Thyroid gland (tissue), 4 donors: ENCODE measurements around the gene USP48.

Experiments
- CTCF ChIP-seq, 6 experiments: fragments of 200-600 bp in 3 of 6; fragments of 450-650 bp in 3 of 6; sonication (generic) in 3 of 6; IDR thresholded peaks; one replicate each; pipeline ENCODE4 v1.5.1; 2016 to 2019; ENCODE audit warnings: antibody characterized with exemption in 6 of 6, mild to moderate bottlenecking in 2 of 6, inconsistent platforms in 1 of 6, moderate library complexity in 1 of 6
- POLR2A ChIP-seq, 2 donors: fragments of 450-650 bp; IDR thresholded peaks; one replicate each; pipeline ENCODE4 v1.6.1; 2017; ENCODE audit warnings: antibody characterized with exemption in 2 of 2, mild to moderate bottlenecking in 2 of 2, moderate library complexity in 1 of 2

- no peak for TF ChIP-seq CTCF (IDR thresholded peaks at IDR 0.05)
- no peak for TF ChIP-seq POLR2A (IDR thresholded peaks at IDR 0.05)
These were observed 41.2 kb upstream of the USP48 start for GRCh38 chr1:21823980-21824702.
